Measurements from ENCODE around the gene KANK4.

The KANK4 gene

GRCh38 chr1:62285984-62286785 is 33.0 kb downstream of the KANK4 start:
- no peak for DNase-seq (ENCODE audit: low read depth)
- TF ChIP-seq, protein P1, sequence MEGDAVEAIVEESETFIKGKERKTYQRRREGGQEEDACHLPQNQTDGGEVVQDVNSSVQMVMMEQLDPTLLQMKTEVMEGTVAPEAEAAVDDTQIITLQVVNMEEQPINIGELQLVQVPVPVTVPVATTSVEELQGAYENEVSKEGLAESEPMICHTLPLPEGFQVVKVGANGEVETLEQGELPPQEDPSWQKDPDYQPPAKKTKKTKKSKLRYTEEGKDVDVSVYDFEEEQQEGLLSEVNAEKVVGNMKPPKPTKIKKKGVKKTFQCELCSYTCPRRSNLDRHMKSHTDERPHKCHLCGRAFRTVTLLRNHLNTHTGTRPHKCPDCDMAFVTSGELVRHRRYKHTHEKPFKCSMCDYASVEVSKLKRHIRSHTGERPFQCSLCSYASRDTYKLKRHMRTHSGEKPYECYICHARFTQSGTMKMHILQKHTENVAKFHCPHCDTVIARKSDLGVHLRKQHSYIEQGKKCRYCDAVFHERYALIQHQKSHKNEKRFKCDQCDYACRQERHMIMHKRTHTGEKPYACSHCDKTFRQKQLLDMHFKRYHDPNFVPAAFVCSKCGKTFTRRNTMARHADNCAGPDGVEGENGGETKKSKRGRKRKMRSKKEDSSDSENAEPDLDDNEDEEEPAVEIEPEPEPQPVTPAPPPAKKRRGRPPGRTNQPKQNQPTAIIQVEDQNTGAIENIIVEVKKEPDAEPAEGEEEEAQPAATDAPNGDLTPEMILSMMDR (conservative IDR thresholded peaks at IDR 0.05; ENCODE audit: low read depth, low read length) = no peak
- no peak overlapping the region for H3K4me3 ChIP-seq (ENCODE audit: low read depth, low read length)

DNA sequence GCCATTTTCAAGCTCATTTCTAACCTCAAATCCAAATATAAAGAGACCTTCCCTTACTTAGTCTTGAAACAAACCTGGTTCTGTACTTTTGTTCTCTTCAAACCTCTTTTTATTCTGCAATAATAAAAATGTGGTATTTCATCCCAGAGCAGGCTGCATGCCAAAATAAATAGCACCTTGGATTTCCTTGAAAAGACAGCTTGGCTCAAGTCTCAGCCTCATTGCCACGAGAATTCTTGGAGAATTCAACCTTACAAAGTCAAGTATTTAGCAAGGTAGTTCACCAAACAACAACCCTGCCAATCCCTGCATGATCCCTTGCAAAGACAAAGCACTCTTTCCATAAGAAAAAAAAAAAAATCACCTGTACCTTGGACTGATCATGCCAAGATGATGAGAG is 33.8 kb downstream of the KANK4 start:
- DNase-seq (ENCODE audit: low read depth) = peak; percentile 11
- H3K4me3 ChIP-seq (ENCODE audit: low read depth, low read length) = no peak overlapping the region
- TF ChIP-seq, protein P1 (conservative IDR thresholded peaks at IDR 0.05; ENCODE audit: low read depth, low read length) = no peak

- DNase-seq (ENCODE audit: low read depth) = no peak
- no peak overlapping the region for H3K4me3 ChIP-seq (ENCODE audit: low read depth, low read length)
- TF ChIP-seq, protein P1 (conservative IDR thresholded peaks at IDR 0.05; ENCODE audit: low read depth, low read length) = no peak
Measured at GRCh38 chr1:62283986-62284385, 35.2 kb downstream of the KANK4 start.

DNA sequence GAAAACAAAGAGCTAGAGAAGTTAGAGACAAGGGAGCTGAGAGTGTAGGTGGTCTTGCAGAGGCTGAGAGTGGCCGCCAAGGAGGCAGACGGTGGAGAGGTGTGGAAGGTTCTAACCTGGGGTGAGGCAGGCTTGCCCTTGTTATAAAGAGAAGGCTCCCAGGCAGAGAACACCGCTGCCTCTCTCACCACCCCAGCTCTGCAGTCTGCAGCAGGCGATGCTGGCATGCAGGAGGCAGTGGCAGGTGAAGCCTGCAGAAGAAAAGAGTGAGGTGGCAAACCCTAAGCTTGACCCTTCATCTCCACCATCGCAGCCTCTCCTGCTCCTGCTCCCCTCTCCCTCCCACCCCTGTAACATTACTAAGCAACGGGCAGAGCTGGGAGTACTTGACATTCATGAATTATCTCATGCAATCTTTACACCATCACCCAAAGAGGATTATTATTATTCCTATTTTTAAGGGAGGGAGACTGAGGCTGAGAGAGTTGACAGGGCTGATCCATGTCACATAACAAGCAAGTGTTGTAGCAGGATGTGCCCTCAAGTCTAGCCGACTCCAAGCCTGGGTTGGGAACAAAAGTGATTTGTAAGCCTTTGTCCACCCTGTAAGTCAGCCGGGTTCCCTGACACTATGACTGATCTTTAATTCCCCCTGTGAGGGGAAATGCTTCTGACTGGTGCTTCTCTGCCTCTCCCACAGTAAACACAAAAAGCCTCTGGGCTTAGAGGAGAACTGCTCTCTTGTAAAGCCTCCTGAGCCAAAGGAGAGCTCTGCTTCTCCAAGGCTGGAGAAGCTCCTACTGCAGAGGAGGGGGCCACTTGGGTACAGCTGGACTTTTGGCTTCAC is 36.1 kb downstream of the KANK4 start:
- TF ChIP-seq, protein P1 (conservative IDR thresholded peaks at IDR 0.05; ENCODE audit: low read depth, low read length) = no peak
- H3K4me3 ChIP-seq (ENCODE audit: low read depth, low read length) = no peak overlapping the region
- DNase-seq (ENCODE audit: low read depth) = no peak

DNA sequence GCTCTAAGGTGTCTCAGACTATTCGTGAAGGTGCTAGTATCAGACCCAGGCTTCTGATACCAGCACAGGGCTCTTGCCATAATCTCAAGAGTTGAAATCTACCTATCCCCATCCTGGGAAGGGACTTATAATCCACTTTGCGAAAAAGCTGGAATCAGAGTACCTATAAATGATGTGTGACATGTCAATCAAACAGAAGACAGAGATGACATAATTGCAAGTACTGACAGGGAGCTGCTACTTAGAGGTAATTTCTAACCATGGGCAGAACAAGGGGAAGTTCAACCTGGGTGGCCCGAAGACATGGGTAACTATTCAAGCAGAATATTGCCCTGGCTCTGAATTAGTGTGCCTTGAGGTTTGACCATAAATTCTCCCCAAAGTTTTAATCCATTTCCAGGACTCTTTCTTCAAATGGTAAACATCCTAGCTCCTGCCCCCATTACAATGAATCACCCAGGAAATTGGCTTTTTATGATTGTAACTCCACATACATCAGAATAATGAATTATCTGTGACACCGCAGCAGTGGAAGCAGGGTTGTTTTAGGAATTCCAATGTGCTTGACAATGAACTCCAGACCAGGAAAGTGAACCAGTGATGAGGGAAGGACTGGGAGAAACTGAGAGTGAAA is 37.2 kb downstream of the KANK4 start:
- TF ChIP-seq, protein P1 (conservative IDR thresholded peaks at IDR 0.05; ENCODE audit: low read depth, low read length) = no peak
- DNase-seq (ENCODE audit: low read depth) = no peak
- H3K4me3 ChIP-seq (ENCODE audit: low read depth, low read length) = no peak overlapping the region

DNA sequence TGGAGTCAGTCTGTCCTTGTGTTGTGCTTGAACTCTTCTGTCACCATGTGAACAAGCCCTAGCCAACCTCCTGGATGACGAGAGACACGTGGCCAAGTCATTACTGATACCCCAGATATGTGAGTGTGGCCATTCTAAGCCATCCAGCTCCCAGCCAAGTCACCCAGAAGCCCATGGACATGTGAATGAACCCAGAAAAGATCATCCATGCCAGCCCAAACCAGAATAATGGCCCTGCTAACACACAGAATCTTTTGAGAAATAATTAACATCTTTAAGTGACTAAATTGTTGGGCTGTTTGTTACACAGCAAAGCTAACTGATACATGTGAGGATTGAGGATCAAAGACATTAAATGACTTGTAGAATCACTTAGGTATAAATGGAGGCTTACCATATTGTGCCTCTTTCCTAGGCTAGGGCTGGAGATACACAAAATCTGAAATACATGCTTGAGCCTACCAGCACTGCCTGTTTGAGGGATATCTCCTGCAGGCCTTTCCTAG is 38.2 kb downstream of the KANK4 start:
- TF ChIP-seq, protein P1 (conservative IDR thresholded peaks at IDR 0.05; ENCODE audit: low read depth, low read length) = no peak
- H3K4me3 ChIP-seq (ENCODE audit: low read depth, low read length) = no peak overlapping the region
- no peak for DNase-seq (ENCODE audit: low read depth)
